ENCODE results near the gene USP48.

USP48 gene

GRCh38 chr1:21799730-21800129, 16.8 kb upstream of the USP48 start:
- Histone ChIP-seq H3F3A (ENCODE audit: insufficient read depth, low read length) (0 out of 2 replicates have a peak, but pooled peaks cover 3% of the 10 kb centered on the region), H3K4me2 (ENCODE audit: low read depth, low read length) (no peak overlapping the region)
- TF ChIP-seq CTCF (IDR thresholded peaks at IDR 0.05; ENCODE audit: low read length) (no peak), EZH2 (optimal IDR thresholded peaks at IDR 0.05; ENCODE audit: low read depth, low read length) (no peak), EZH2phosphoT487 (IDR thresholded peaks at IDR 0.05; ENCODE audit: low read length) (no peak)

GRCh38 chr1:21795075-21795474, 12.1 kb upstream of the USP48 start:
- H3K27ac ChIP-seq (ENCODE audit: low read length), result no peak overlapping the region
- no peak for DNase-seq
- H3K9me3 ChIP-seq (replicated peaks; ENCODE audit: insufficient read depth, low read length), result no peaks in the 10 kb centered on the region
- peaks cover 10% of the 10 kb centered on the region for H3F3A ChIP-seq (ENCODE audit: insufficient read depth, low read length)
- no peak overlapping the region for H2AFZ ChIP-seq (ENCODE audit: low read length)
- no peaks in the 10 kb centered on the region for H3K9me2 ChIP-seq (replicated peaks; ENCODE audit: insufficient read depth, low read length)
- no peaks in the 10 kb centered on the region for H4K20me1 ChIP-seq (ENCODE audit: insufficient read depth, low read length)
- no peaks in the 10 kb centered on the region for H3K79me2 ChIP-seq (ENCODE audit: low read length)
- H3K9ac ChIP-seq (ENCODE audit: low read length), result no peak overlapping the region
- peaks cover 13% of the 10 kb centered on the region for H3K4me1 ChIP-seq (ENCODE audit: low read length)
- H3K4me2 ChIP-seq (ENCODE audit: low read depth, low read length), result no peak overlapping the region
- H3K36me3 ChIP-seq (replicated peaks; ENCODE audit: insufficient read depth, low read length), result no peaks in the 10 kb centered on the region
- TF ChIP-seq CTCF (IDR thresholded peaks at IDR 0.05; ENCODE audit: low read length), result no peak
- no peak overlapping the region for H3K4me3 ChIP-seq (ENCODE audit: low read length)
- no peaks in the 10 kb centered on the region for H3K27me3 ChIP-seq (replicated peaks; ENCODE audit: insufficient read depth, low read length)

More at GRCh38 chr1:21799730-21800129, 16.8 kb upstream of the USP48 start:
- Histone ChIP-seq H3K27me3 (replicated peaks; ENCODE audit: insufficient read depth, low read length) (no peaks in the 10 kb centered on the region), H3K9me2 (replicated peaks; ENCODE audit: insufficient read depth, low read length) (no peaks in the 10 kb centered on the region), H2AFZ (ENCODE audit: low read length) (no peak overlapping the region), H4K20me1 (ENCODE audit: insufficient read depth, low read length) (no peaks in the 10 kb centered on the region), H3K36me3 (replicated peaks; ENCODE audit: insufficient read depth, low read length) (no peaks in the 10 kb centered on the region), H3K4me3 (ENCODE audit: low read length) (no peak overlapping the region), H3K27ac (ENCODE audit: low read length) (no peak overlapping the region), H3K9me3 (replicated peaks; ENCODE audit: insufficient read depth, low read length) (no peaks in the 10 kb centered on the region), H3K79me2 (ENCODE audit: low read length) (no peaks in the 10 kb centered on the region), H3K4me1 (ENCODE audit: low read length) (peaks cover 4% of the 10 kb centered on the region; the same call in 1 of the 2 replicates), H3K9ac (ENCODE audit: low read length) (no peak overlapping the region)
- DNase-seq, result peak; percentile 27

- H3K9ac ChIP-seq (ENCODE audit: low read length), result no peak overlapping the region
- no peaks in the 10 kb centered on the region for H3K9me2 ChIP-seq (replicated peaks; ENCODE audit: insufficient read depth, low read length)
- H3K4me2 ChIP-seq (ENCODE audit: low read depth, low read length), result no peak overlapping the region
- H4K20me1 ChIP-seq (ENCODE audit: insufficient read depth, low read length), result no peaks in the 10 kb centered on the region
- no peaks in the 10 kb centered on the region for H3K27me3 ChIP-seq (replicated peaks; ENCODE audit: insufficient read depth, low read length)
- DNase-seq, result no peak
- no peak overlapping the region for H3K27ac ChIP-seq (ENCODE audit: low read length)
- no peak overlapping the region for H2AFZ ChIP-seq (ENCODE audit: low read length)
- H3K79me2 ChIP-seq (ENCODE audit: low read length), result no peaks in the 10 kb centered on the region
- no peak overlapping the region for H3K4me3 ChIP-seq (ENCODE audit: low read length)
- TF ChIP-seq EZH2phosphoT487 (IDR thresholded peaks at IDR 0.05; ENCODE audit: low read length) (no peak), EZH2 (optimal IDR thresholded peaks at IDR 0.05; ENCODE audit: low read depth, low read length) (no peak), CTCF (IDR thresholded peaks at IDR 0.05; ENCODE audit: low read length) (no peak)
- peaks cover 13% of the 10 kb centered on the region for H3K4me1 ChIP-seq (ENCODE audit: low read length)
- H3K9me3 ChIP-seq (replicated peaks; ENCODE audit: insufficient read depth, low read length), result no peaks in the 10 kb centered on the region
- H3F3A ChIP-seq (ENCODE audit: insufficient read depth, low read length), result peaks cover 10% of the 10 kb centered on the region
- H3K36me3 ChIP-seq (replicated peaks; ENCODE audit: insufficient read depth, low read length), result no peaks in the 10 kb centered on the region
Measured at GRCh38 chr1:21794656-21795055, 11.7 kb upstream of the USP48 start.
